Globus pallidus (tissue), 1 donor: ENCODE measurements around the gene AMIGO1.
A peak's percentile ranks its signal among the peaks of the same experiment; 100 is the strongest.

Experiments used
- DNase-seq: peaks from one replicate; pipeline ENCODE4 v3.0.0-alpha.2; 2015; ENCODE audit warnings: low spot score

The AMIGO1 gene

GRCh38 chr1:109532365-109533136 is 23.0 kb upstream of the AMIGO1 start:
- peak; percentile 83 for DNase-seq

- DNase-seq: no peak
These were observed 22.4 kb upstream of the AMIGO1 start for GRCh38 chr1:109531826-109532364.

- no peak for DNase-seq
These were observed 21.9 kb upstream of the AMIGO1 start for GRCh38 chr1:109531380-109531779.

- DNase-seq: peak; percentile 73
These were observed 21.0 kb upstream of the AMIGO1 start for GRCh38 chr1:109530457-109531087.

GRCh38 chr1:109529881-109530456 is 20.4 kb upstream of the AMIGO1 start:
- no peak for DNase-seq

GRCh38 chr1:109528712-109529111 is 19.2 kb upstream of the AMIGO1 start:
- DNase-seq: no peak

GRCh38 chr1:109527846-109528695 is 18.5 kb upstream of the AMIGO1 start:
- no peak for DNase-seq

- DNase-seq: no peak
These were observed 17.7 kb upstream of the AMIGO1 start for GRCh38 chr1:109527098-109527811.

GRCh38 chr1:109523706-109524105 is 14.2 kb upstream of the AMIGO1 start:
- DNase-seq: no peak

- no peak for DNase-seq
These were observed 12.5 kb upstream of the AMIGO1 start for GRCh38 chr1:109522026-109522425.

- no peak for DNase-seq
These were observed 11.8 kb upstream of the AMIGO1 start for GRCh38 chr1:109521002-109521951.

- no peak for DNase-seq
These were observed 7.8 kb upstream of the AMIGO1 start for GRCh38 chr1:109517337-109517736.

GRCh38 chr1:109516872-109517271 is 7.3 kb upstream of the AMIGO1 start:
- no peak for DNase-seq

GRCh38 chr1:109514846-109515245 is 5.3 kb upstream of the AMIGO1 start:
- no peak for DNase-seq

- no peak for DNase-seq
These were observed 3.7 kb upstream of the AMIGO1 start for GRCh38 chr1:109513110-109513710.

- DNase-seq: no peak
These were observed 703 bp downstream of the AMIGO1 start for GRCh38 chr1:109508873-109509175.

GRCh38 chr1:109508001-109508872 is 1.3 kb downstream of the AMIGO1 start:
- no peak for DNase-seq

GRCh38 chr1:109504974-109505373 is 4.6 kb downstream of the AMIGO1 start:
- DNase-seq: no peak

- DNase-seq: no peak
These were observed 5.6 kb downstream of the AMIGO1 start for GRCh38 chr1:109503935-109504334.
